Activated CD4-positive, CD25-positive, alpha-beta regulatory T cell treated with anti-CD3 and anti-CD28 coated beads, Interleukin-2, amount 50 U/mL, for 72 hours (primary cell): ENCODE measurements around the gene DSCAM.

ENCODE experiments used
- DNase-seq: peaks from one replicate; pipeline ENCODE4 v3.0.0; 2021

Gene DSCAM

DNA sequence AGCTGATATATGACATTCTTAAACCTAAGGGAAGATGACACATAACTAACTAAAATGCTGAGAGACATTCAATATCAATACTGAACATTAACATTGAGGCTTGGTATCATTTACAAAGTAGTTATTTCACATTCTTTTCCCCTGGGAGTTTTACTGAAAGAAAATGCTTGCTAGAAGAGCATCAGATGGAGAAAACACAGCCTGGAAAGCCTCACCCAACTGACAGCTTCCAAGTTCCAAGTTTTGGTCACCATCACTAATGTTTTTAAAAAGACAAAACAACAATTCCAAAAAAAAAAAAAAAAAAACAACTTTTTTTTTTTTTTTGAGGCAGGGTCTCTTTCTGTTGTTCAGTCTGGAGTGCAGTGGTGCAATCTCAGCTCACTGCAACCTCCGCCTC lies 80.6 kb downstream of the DSCAM start:
- DNase-seq = no peak

DNA sequence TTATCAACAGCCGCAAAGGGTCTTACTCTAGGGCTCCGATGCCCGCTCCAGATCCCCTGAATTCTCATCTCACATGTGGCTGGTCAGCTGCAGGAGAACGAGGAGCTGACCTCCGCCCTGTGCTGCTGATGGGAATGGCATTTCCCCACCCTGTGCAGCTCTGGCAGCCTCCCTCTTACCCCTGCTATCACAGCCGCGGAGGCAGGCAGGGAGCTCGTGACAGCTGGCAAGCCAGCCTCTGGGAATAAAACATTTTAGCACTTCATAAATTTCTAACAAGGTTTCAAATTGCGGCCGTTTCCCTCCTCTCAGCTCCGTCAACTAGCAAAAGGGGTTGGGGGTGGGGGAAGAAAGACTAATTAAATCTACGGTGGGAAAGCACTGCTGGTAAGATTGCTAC lies 81.1 kb downstream of the DSCAM start:
- no peak for DNase-seq

DNA sequence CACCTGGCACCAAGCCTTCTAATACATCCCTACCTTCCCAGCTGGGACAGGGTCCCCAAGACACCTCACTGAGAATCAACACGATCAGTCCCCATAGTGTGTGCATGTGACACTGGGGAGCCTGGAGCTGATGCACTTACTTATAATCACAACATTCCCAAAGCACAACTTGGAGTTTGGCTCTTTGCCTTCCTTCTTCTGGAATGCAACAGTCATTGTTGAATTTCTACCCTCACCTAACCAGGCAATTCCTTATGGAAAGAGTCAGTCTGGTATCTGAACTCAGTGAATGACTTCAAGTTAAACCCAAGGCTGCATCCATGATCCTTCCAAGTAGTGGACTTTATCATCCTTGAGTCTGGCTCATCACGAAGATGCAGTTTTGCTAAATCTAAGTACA lies 86.1 kb downstream of the DSCAM start:
- no peak for DNase-seq

DNA sequence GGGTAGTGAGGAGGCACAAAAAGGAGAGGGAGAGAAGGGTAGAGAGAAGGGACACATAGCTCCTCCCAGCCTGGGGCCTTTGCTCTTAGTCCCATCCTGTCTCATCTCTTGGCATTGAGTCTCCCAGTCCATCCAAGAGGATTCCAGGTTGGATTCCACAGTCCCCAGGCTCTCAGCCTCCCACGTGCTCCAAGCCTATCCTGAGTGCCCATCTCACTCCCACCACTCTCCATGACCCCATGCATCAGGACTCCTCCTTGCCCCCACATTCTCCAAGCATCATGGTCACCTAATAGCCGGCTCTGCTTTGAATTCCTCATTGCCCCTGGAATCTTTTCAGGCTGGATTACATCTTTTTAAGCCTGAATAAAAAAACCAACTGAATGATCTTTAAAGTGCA lies 87.9 kb downstream of the DSCAM start:
- no peak for DNase-seq

DNA sequence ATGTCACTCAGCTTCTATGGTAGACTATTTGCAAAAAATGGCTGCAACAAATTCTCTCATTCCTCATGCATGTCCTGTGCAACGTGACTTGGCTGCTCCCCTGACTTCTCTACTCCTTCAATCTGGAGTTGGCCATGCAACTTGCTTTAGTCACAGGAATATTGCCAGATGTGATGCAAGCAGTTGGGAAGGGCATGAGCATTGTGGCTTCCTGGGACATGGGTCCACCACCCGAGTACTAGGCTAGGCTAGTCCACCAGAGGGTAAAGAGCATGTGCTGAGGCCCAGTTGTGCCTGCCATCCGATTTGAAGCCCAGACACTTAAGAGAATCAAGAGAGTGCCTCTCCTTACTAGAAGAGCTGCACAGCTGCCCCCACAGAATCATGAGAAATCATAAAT lies 89.6 kb downstream of the DSCAM start:
- DNase-seq = no peak

DNA sequence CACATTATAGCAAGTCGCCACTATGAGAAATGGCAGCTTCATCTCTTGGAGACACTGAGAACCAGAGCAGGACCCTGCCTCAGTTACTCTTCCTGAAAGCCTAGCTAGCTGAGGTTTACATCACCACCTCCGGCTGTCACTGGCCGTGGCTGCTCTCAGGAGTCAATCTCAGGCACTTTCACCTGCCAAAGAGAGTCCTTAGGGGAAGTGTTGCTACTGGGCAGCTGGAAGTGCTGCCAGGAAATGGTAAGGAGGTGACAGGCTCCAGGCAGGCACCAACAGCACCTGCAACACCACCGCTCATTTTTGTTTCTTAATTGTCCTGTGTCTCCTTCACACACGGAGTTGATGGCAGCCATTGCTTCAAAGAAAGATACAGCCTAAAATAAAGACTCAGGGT lies 92.5 kb downstream of the DSCAM start:
- no peak for DNase-seq

DNA sequence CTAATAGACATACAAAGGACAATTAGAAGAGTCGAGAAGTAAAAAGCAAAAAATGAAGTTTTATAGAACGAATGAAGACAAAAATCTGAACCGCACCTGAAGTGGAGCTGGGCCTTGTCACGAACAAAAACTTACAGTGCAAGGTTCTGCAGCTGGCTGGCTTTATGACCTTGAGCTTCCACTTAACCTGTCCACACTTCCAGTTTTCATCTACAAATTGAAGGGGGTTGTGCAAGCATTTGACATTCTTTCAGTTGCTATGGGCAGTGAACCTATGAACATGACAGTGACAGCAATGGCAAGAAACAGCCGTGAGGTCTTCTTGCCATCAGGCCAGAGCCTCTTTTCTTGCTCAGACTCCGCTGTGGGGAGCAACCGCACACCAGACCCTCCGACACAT lies 93.2 kb downstream of the DSCAM start:
- DNase-seq = no peak

DNA sequence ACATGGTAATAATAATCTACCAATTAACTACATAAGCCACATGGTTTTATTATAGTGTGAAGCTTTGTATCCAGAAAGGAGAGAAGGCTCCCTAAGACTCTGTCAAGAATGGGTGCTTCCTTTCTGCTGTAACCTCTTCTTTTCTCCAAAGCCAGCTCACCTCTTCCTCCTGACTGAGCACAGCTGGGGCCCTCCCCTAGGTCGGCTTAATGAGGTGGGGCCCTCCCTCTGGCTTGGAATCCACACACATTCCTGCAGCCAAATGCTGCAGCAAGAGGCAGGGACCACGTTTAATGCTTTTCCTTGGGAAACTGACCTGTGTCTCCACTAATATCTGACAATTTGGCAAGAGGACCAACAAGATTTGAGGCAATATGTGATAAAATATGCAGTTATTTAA lies 94.8 kb downstream of the DSCAM start:
- DNase-seq = no peak

DNA sequence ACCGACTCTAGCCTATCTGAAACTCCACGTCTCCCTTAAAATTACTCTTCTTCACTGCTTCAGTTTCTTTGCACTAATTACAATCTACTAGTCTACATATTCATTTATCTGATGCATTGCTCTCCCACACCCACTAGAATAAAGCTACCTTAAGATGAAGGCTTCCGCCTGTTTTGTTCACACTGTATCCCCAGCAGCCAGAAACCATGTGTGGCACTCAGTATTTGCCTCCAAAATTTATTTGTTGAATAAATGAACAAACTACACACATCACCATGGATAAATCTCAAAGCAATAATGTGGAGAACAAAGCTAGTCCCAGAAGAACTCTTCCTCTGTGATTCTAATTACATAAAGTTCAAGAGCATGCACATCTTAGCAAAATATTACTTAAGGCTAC lies 95.7 kb downstream of the DSCAM start:
- no peak for DNase-seq

DNA sequence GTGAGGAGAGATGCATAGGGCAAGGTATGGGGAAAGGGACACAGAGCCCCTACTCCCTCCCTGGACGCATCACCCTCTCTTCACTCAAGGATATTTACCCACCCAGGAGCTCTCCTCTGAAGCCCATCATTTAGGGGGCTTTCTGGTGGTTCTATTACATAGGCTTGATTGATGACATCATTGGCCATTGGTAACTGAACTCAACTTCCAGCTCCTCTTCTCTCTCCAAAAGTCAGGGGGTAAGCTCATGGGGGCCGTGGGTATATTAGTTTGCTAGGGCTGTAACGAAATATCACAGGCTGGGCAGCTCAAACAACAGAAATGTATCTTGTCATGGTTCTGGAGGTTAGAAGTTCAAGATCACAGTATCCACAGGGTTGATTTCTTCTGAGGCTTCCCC lies 110.8 kb downstream of the DSCAM start:
- DNase-seq = no peak

DNA sequence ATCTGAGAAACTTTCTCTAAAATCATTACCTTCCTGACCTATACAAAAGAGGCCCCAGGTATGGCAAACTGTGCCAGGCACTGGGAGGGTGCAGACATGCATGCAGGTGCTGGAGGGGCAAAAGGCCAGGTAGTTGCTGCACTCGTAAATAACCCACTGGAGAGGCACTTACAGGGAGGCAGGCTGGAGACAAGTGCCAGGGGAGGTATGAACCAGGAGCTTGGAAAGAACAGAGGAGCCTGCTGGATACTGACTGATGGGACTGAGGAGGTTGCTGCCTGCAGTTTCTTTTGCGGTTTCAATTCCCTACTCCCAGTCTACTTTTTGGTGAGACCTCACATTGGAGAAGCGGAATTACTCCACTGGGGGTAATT lies 113.9 kb downstream of the DSCAM start:
- DNase-seq = no peak

DNA sequence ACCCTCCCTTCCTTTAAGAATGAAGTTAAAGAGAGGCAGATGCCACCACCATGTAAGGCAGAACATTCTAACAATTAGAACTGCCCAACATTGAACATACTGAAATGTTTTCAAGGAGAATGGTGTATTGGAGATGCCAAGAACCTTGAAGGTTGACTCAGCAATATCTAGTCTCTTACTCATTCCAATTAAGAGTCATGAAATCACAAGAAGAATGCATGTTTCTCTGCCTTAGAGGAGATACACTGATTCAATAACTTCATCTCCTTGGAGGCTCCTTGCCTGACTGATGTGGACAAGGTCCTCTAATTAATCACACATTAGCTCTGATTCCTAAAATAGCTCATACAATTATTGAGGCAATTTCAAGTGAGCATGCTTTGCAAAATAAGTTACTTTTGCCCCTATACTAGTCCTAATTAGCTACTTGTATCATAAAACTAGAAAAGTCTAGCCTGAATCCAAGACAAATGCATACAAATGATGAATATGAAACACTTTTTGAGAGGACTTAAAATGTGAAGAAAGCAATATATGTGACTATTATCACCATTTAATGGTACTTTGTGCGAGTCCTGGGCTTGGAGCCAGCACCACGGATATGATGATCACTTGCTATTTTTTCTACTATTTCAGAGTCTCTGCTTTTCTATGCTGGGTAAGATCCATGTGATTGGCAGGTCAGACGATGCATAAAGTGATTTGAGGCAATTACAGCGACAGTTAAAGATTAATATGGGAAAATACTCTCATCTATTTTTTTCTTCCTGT lies 114.5 kb downstream of the DSCAM start:
- no peak for DNase-seq

DNA sequence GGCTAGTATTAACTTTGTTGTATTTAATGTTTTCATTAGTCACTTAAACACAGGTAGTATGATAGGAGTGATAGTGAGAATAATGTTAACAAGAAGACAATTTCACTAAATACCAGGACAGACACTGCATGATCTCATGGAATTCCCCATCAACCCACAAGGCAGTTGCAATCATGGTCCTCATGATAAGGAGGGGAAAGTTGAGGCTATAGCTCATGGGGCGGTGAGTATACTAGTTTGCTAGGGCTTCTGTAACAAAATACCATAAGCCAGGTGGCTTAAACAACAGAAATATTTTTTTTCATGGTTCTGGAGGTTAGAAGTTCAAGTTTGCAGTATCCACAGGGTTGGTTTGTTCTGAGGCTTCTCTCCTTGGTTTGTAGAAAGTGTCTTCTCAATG lies 115.8 kb downstream of the DSCAM start:
- DNase-seq = no peak

DNA sequence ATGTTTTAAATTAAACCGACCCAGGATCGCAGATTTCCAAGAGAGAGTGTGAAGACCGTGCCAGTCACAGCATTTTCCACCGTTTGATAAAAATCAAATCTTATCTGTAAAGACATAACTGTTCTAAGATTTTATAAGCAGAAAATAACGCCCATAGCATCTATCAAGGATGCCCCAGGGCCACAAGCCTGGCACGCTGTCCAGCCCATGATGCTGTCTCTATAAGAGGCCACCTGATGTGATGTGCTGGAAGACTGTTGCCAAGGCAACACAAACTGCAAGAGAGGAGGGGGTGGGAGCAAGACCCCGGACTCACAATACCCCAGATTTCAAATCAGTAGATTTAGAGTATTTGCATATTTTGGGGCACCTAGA lies 116.5 kb downstream of the DSCAM start:
- DNase-seq = no peak

DNA sequence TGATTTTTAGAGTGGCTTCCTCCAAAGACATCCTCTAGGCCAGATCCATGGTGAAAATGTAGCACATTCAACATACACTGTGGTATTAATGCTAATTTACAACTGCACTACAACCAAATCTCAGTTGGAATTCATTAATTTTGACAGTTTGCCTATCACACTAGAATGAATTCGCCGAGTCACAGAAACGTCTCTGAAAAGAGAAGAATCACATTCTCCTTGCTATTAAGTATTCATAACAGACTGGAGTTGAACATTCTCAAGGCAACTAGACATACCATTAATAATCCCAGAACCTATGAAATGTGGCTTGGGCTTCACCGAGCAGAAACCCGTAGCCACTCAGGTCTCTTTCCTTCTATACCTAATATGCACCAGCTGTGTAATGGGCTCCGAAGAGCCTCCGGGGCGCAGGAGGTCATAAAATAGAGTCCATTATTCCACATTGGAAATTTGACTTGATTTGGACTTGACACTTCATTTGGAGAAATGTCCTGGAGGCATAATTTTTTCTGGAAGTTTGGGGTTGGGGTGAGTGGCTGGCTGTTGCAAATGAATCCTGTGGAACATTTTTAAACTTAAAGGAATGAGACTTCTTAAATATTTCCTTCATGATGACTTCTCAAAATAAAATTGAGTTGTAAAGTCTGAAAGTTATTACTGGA lies 117.1 kb downstream of the DSCAM start:
- DNase-seq = no peak

DNA sequence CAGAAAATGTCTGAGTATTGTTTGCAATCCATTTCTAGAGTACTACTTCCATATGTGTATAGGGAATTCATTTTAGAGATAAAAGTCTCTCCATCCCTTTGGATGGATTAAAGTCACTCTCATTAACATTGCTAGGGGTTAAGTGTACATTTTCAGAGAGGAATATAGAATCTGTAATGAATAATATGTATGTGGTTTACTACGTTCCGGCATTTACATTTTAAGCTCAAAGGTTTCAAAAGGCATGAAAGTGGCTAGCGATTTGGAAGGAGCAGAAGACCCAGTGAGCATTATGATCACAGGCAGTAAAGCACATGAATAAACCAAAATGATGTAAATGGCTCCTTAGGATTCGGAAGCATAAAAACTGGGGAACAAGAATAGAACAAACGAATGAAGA lies 123.0 kb downstream of the DSCAM start:
- DNase-seq = no peak

DNA sequence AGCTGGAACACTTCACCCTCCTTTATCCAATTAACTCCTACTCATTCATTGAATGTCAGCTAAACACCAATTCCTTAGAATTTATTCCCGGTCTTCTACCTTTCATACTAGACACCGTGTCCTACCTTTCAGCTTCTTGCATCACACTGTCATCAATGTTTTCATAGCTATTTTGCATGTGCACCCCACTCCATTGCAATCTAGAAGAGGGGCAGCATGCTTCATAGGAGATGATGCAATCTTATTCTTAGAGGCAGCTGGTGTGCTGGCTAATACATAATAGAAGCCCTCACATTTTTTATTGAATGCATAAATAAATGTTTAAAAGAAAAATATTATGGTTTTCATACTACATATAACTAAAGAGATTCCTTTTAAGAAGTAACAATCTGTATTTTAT lies 123.6 kb downstream of the DSCAM start:
- DNase-seq = no peak

DNA sequence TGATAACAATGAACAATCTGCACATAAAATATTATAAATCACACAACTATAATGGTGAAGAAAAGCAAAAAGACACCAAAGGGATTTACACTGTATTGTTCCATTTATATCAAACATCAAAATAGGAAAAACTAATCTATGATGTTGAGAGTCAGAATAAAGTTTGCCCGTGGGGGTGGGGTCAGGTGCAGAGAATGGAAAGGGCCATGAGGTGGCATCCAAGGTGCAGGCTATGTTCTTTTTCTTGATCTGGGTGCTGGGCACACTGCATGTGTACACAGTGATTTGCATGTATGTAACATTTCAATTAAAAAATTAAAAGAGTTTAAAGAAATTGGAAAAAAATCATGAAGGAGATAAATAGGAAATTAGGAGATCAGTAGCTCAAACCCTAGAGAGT lies 127.3 kb downstream of the DSCAM start:
- DNase-seq = no peak

DNA sequence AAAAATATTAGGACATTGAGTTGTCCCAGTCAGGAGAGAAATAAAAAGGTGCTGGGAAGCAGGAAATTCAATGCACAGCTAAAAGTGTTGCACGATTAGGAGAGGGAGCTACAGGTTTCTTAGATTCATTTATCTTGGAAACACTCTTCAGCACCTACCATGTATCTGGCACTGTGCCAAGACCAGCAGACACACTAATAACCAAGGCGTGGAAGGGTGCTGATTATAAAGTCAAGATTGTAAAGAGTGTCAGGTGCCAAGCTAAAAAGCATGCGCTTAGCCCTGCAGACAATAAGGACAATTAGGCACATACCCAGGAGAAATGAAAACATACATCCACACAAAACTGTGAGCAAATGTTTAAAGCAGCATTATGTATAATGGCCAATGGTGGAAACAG lies 129.9 kb downstream of the DSCAM start:
- DNase-seq = no peak

DNA sequence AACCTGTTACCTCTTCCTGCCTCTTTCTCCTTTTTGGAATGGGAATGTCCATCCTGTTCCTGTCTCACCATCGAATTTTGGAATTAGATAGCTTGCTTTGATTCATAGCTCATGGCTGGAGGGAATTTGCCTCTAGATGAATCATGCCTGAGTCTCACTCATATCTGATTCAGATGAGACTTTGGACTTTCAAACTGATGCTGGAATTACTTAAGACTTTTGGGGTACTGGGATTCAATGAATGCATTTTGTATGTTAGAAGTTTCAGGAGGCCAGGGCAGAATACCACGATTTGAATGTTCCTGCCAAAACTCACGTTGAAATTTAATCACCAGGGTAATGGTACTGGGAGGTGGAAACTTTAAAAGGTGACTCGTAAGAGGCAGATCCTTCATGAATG lies 132.4 kb downstream of the DSCAM start:
- DNase-seq = no peak

DNA sequence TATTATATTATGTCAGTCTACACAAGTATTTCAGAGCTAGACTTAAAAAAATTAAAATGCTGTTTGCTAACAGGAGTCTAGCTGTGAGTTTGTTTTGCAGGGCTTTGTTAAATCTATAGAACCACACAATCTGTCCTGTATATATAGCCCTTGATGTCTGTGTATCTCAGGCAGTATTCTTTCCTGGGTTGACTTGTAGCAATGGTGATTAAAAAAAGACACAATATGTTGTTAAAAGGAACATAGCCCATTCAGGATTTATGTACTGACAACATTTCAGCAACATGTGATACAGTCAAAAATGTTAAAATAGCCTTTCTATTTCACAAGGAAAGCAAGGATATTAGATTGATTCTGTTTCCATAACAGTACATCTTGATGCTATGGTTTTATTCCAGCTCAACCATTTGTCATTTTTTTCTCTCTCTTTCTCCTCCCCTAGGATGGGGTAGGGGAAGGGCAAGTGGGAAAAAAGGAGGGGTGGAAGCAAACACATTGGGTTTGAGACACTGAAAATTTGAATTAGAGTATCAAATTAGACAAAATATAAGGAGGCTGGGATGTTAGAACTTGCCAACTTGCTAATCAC lies 139.2 kb downstream of the DSCAM start:
- DNase-seq = no peak

DNA sequence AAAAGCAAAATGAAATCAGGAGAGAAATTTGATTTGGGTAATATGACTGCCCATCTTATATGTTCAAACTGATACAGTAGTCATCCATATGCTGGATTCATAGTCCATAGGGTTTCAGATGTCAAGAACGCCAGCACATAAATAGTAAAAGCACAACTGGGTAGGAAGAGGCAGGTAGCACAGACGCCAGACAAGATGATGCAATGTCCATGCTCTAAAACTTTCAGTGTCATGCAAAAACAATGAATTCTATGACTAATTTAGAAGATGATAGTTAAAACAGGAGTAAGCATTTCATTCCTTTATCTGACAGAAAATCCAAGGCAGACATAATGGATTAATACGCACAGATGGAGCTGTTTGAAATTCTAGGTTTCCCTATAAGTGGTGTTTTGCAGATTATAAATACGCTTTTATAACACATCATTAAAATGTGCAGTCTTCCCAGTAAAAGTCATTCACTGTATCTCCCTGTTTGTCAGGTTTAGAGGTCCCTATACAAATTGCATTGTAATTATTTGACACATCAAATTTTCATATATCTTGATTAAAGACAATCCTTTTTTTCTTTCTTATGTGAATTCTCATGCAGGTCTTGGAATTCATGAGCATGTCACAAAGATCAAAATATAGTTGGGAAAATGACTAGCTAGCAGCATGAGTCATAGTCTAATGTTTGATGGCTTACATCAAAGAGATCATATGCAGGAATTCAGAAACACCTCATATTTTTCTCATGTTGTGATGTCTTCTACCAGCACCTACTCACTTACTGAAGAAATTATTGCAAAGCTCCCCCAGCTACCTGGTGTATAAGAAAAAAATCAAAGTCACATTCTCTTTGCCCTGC lies 139.9 kb downstream of the DSCAM start:
- no peak for DNase-seq

DNA sequence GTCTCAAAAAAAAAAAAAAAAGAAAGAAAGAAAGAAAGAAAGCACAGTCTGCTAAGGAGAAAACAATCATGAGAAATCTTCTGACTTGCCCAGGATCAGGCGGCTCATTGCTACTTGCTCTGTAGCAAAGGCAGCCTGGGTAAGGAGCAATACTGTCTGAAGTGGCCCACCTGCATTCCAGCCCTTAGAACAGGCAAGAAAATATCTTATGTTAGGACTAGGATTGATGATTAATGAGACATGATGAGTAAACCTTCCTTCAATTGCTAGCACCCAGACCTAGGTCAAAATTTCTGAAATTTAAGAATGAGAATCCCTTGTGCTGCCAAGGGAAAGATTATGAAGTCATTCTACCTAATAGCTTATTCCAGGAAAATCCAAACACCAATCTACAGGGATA lies 140.8 kb downstream of the DSCAM start:
- no peak for DNase-seq

DNA sequence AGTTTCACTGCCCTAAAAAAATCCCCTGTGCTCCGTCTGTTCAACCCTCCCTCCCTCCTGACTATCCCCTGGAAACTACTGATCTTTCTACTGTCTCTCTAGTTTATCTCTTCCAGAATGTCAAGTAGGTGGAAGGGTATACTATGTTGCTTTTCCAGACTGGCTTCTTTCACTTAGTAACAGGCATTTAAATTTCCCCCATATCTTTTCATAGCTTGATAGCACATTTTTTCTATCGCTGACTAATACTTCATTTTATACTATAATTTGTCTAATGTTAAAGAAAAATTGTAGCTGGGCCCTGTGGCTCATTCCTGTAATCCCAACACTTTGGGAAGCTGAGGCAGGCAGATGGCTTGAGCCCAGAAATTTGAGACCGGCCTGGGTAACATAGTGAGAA lies 142.8 kb downstream of the DSCAM start:
- DNase-seq = no peak
